Parathyroid adenoma (tissue), 2 donors: ENCODE measurements around the gene MYO5B.

Source experiments
- H2AFZ ChIP-seq: fragments of 300-600 bp; sonication (generic); one replicate; pipeline ENCODE4 v1.7.0; 2017; ENCODE audit warnings: antibody characterized with exemption, mild to moderate bottlenecking
- H3K27ac ChIP-seq: fragments of 300-600 bp; sonication (generic); one replicate; pipeline ENCODE4 v1.7.0; 2017
- H3K27me3 ChIP-seq: fragments of 300-600 bp; sonication (generic); one replicate; pipeline ENCODE4 v1.7.0; 2017; ENCODE audit warnings: low read length; ENCODE audit not compliant: control insufficient read depth, insufficient read depth
- H3K36me3 ChIP-seq: fragments of 300-600 bp; sonication (generic); one replicate; pipeline ENCODE4 v1.7.0; 2017; ENCODE audit warnings: low read length; ENCODE audit not compliant: control insufficient read depth, insufficient read depth
- H3K4me1 ChIP-seq: fragments of 300-600 bp; sonication (generic); one replicate; pipeline ENCODE4 v1.7.0; 2017; ENCODE audit warnings: control low read depth
- H3K4me2 ChIP-seq: fragments of 300-600 bp; sonication (generic); one replicate; pipeline ENCODE4 v1.7.0; 2017; ENCODE audit warnings: low read length
- H3K4me3 ChIP-seq: fragments of 300-600 bp; sonication (generic); one replicate; pipeline ENCODE4 v1.7.0; 2017; ENCODE audit warnings: low read depth, low read length
- H3K79me2 ChIP-seq: fragments of 300-600 bp; sonication (generic); one replicate; pipeline ENCODE4 v1.7.0; 2017; ENCODE audit warnings: control low read depth
- H3K9ac ChIP-seq: fragments of 300-600 bp; sonication (generic); one replicate; pipeline ENCODE4 v1.7.0; 2017; ENCODE audit warnings: mild to moderate bottlenecking
- H3K9me3 ChIP-seq: fragments of 300-600 bp; sonication (generic); one replicate; pipeline ENCODE4 v1.7.0; 2017; ENCODE audit warnings: low read length; ENCODE audit not compliant: control insufficient read depth
- TF ChIP-seq, protein P1 (sequence below): fragments of 300-600 bp; sonication (generic); IDR thresholded peaks from one replicate; pipeline ENCODE4 v1.7.0; 2017; ENCODE audit warnings: antibody characterized with exemption, mild to moderate bottlenecking
- donor health status: primary hyperparathyroidism.

MYO5B gene

DNA sequence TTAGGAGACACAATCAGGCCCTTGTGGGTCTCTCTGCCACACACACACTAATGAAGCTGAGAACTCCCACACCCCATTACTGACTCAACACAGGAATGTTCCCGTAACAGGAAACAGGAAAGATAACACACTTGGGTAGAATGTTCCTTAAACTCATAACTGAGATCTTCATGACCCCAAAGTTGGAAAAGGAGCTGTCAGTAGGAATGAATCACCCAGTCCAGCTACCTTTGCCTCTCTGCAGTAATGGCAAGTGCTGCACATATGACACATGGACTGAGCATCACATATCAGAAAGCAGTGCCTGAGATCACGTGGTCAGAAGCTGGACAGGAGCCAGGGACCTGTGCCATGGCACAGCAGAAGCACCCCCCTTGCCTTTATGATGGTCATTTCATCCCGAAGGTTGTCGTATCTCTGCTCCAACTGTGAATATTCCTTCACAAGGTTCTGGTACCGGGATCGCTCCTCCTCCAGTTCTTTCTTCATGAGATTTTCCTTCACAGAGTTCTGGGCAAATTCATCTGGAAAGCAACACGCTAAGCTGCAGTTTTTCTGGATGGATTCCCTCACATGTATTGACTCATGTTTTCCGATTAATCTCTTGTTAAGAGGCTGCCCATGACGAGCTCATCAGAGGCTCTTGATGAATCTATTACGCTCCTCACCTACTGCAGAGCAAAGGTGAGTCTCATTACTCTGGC, 316.2 kb downstream of the MYO5B start:
- Histone ChIP-seq H3K27me3 (no peaks in the 10 kb centered on the region), H3K79me2 (no peaks in the 10 kb centered on the region), H3K9ac (no peak overlapping the region), H3K36me3 (no peaks in the 10 kb centered on the region), H3K4me2 (no peak overlapping the region), H2AFZ (no peak overlapping the region), H3K27ac (no peak overlapping the region), H3K9me3 (no peaks in the 10 kb centered on the region), H3K4me1 (no peaks in the 10 kb centered on the region), H3K4me3 (no peak overlapping the region)
- TF ChIP-seq, protein P1, sequence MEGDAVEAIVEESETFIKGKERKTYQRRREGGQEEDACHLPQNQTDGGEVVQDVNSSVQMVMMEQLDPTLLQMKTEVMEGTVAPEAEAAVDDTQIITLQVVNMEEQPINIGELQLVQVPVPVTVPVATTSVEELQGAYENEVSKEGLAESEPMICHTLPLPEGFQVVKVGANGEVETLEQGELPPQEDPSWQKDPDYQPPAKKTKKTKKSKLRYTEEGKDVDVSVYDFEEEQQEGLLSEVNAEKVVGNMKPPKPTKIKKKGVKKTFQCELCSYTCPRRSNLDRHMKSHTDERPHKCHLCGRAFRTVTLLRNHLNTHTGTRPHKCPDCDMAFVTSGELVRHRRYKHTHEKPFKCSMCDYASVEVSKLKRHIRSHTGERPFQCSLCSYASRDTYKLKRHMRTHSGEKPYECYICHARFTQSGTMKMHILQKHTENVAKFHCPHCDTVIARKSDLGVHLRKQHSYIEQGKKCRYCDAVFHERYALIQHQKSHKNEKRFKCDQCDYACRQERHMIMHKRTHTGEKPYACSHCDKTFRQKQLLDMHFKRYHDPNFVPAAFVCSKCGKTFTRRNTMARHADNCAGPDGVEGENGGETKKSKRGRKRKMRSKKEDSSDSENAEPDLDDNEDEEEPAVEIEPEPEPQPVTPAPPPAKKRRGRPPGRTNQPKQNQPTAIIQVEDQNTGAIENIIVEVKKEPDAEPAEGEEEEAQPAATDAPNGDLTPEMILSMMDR: no peak

DNA sequence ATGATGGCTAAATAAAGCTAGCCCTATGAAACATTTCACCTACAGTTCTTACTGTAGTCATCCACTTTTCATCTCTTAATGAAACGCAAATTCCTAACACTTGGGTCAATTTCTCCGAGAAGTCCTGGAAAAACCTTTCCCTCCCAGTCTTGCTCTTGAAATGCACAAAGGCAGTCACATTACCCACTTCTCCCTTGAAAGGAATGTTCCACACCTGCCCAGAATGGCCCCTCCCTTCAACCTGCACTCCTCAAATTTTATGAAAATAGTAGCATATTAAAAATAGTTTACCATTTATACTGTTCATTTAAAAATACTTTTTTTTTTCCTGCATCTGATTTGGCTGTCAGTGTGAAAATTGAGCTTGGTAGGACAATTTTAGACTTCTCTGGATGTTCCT, 316.9 kb downstream of the MYO5B start:
- no peaks in the 10 kb centered on the region for H3K9me3 ChIP-seq
- TF ChIP-seq, protein P1: no peak
- no peak overlapping the region for H3K4me2 ChIP-seq
- H3K4me3 ChIP-seq: no peak overlapping the region
- H3K36me3 ChIP-seq: no peaks in the 10 kb centered on the region
- no peaks in the 10 kb centered on the region for H3K79me2 ChIP-seq
- no peaks in the 10 kb centered on the region for H3K27me3 ChIP-seq
- H3K9ac ChIP-seq: no peak overlapping the region
- H3K4me1 ChIP-seq: no peaks in the 10 kb centered on the region
- no peak overlapping the region for H3K27ac ChIP-seq
- H2AFZ ChIP-seq: no peak overlapping the region

DNA sequence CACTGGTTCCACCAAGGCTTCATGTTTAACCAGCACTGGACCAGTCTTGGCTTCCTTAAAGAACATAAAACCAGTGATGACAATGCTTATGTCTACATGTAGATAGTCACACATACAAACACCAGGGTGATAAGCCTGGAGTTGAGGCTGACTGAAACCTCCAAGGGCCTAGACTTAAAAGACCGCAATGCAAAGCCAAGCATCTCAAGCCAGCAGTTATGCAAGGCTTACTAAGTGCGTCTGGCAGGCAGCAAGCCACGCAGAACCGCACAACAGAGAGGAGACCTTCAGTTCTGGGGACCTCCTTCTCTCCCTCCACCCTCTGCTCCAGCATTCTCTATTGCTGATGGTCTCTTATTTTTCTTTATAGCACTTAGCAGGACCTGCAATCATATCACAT, 318.4 kb downstream of the MYO5B start:
- Histone ChIP-seq H3K4me1 (no peaks in the 10 kb centered on the region), H3K4me2 (no peak overlapping the region), H3K4me3 (no peak overlapping the region), H2AFZ (no peak overlapping the region), H3K9me3 (no peaks in the 10 kb centered on the region), H3K79me2 (no peaks in the 10 kb centered on the region), H3K27ac (no peak overlapping the region), H3K27me3 (no peaks in the 10 kb centered on the region), H3K36me3 (no peaks in the 10 kb centered on the region), H3K9ac (no peak overlapping the region)
- TF ChIP-seq, protein P1: no peak

DNA sequence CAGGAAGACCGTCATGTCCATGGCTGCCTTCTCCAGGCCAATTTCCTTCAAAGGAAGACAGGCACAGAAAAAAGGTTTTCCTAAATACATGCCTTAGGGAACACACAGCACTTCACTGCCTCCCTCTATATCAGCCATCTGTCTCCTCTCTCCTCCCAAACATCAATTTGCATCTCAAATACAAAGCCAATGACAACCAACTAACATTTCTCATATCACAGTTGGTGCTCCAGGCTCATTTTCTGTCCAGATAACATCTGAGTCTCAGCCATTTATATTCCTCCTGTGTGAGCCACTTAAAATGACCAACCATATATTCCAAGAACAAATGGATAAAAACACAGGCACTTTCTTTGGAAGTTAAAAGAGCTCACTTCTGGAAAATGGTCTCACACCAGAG, 319.2 kb downstream of the MYO5B start:
- H3K4me1 ChIP-seq: no peaks in the 10 kb centered on the region
- no peaks in the 10 kb centered on the region for H3K9me3 ChIP-seq
- H3K27ac ChIP-seq: no peak overlapping the region
- no peaks in the 10 kb centered on the region for H3K79me2 ChIP-seq
- no peaks in the 10 kb centered on the region for H3K27me3 ChIP-seq
- no peak overlapping the region for H3K9ac ChIP-seq
- H3K4me3 ChIP-seq: no peak overlapping the region
- no peak overlapping the region for H2AFZ ChIP-seq
- no peak overlapping the region for H3K4me2 ChIP-seq
- TF ChIP-seq, protein P1: no peak
- no peaks in the 10 kb centered on the region for H3K36me3 ChIP-seq

DNA sequence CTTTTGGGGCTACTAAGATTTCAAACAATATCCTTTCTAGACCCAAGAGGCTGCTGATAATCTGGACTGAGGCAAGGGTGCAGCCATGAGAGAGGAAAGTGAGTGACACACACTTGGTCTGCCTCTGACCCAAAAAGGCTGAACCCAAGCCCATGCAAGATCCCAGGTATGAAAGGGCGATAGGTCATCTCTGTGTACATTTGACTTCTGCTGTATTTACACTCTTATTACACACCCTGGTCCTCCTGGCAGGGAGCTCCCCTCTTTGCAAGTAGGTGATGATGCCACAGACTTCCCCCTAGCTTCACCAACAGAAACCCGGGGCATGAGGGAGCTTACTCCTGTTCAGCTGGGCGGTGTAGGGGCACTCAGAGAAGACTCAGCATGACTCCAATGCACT, 319.8 kb downstream of the MYO5B start:
- no peak overlapping the region for H2AFZ ChIP-seq
- no peaks in the 10 kb centered on the region for H3K4me1 ChIP-seq
- no peaks in the 10 kb centered on the region for H3K27me3 ChIP-seq
- H3K36me3 ChIP-seq: no peaks in the 10 kb centered on the region
- no peak overlapping the region for H3K4me2 ChIP-seq
- no peak overlapping the region for H3K4me3 ChIP-seq
- H3K79me2 ChIP-seq: no peaks in the 10 kb centered on the region
- no peak overlapping the region for H3K27ac ChIP-seq
- no peak overlapping the region for H3K9ac ChIP-seq
- no peaks in the 10 kb centered on the region for H3K9me3 ChIP-seq
- TF ChIP-seq, protein P1: no peak
